ENCODE data around the gene NUCB2. TPM values are rescaled to one million over a fixed set of nuclear protein-coding genes. Genes with fewer than 3 reads are reported as not detected.
"Not testable (repeated sequence)": the region's sequence is repeated elsewhere in the genome, so short reads cannot be mapped to it uniquely, and the experiment has no call there.

Gene NUCB2
- 374 TPM for total RNA-seq
- polyA plus RNA-seq = 198 TPM
- long read RNA-seq, donor 1, partial matches to known transcripts = 20 of 27 reads
- long read RNA-seq, donor 1, other reads (novel, unspliced or antisense) = 6 of 27 reads
- long read RNA-seq, donor 2 = 0 reads
- long read RNA-seq, donor 3, transcript NUCB2-208 (14 exons, 2,274 nt) = major isoform, 16 of 488 reads
- long read RNA-seq, donor 3, transcript NUCB2-220 (12 exons, 1,369 nt) = minor isoform, 5 of 488 reads
- long read RNA-seq, donor 3, transcript NUCB2-201 (13 exons, 1,905 nt) = minor isoform, 6 of 488 reads
- long read RNA-seq, donor 3, transcript NUCB2-209 (8 exons, 937 nt) = minor isoform, 6 of 488 reads
- long read RNA-seq, donor 3, partial matches to known transcripts = 411 of 488 reads
- long read RNA-seq, donor 3, other reads (novel, unspliced or antisense) = 42 of 488 reads
- long read RNA-seq, donor 4, partial matches to known transcripts = 66 of 90 reads
- long read RNA-seq, donor 4, other reads (novel, unspliced or antisense) = 19 of 90 reads
- long read RNA-seq, donor 5, transcript NUCB2-201 (13 exons, 1,905 nt) = minor isoform, 6 of 425 reads
- long read RNA-seq, donor 5, transcript NUCB2-208 (14 exons, 2,274 nt) = major isoform, 14 of 425 reads
- long read RNA-seq, donor 5, transcript NUCB2-213 (6 exons, 639 nt) = minor isoform, 5 of 425 reads
- long read RNA-seq, donor 5, partial matches to known transcripts = 358 of 425 reads
- long read RNA-seq, donor 5, other reads (novel, unspliced or antisense) = 34 of 425 reads
- long read RNA-seq, donor 6, transcript NUCB2-208 (14 exons, 2,274 nt) = major isoform, 29 of 176 reads
- long read RNA-seq, donor 6, partial matches to known transcripts = 132 of 176 reads
- long read RNA-seq, donor 6, other reads (novel, unspliced or antisense) = 14 of 176 reads
- long read RNA-seq, donor 7, transcript NUCB2-208 (14 exons, 2,274 nt) = major isoform, 12 of 297 reads
- long read RNA-seq, donor 7, partial matches to known transcripts = 258 of 297 reads
- long read RNA-seq, donor 7, other reads (novel, unspliced or antisense) = 15 of 297 reads
- long read RNA-seq, donor 8, transcript NUCB2-209 (8 exons, 937 nt) = major isoform, 5 of 74 reads
- long read RNA-seq, donor 8, partial matches to known transcripts = 49 of 74 reads
- long read RNA-seq, donor 8, other reads (novel, unspliced or antisense) = 16 of 74 reads
- long read RNA-seq, donor 9, transcript NUCB2-208 (14 exons, 2,274 nt) = major isoform, 12 of 229 reads
- long read RNA-seq, donor 9, partial matches to known transcripts = 175 of 229 reads
- long read RNA-seq, donor 9, other reads (novel, unspliced or antisense) = 31 of 229 reads
- long read RNA-seq, donor 10, transcript NUCB2-208 (14 exons, 2,274 nt) = major isoform, 10 of 201 reads
- long read RNA-seq, donor 10, partial matches to known transcripts = 168 of 201 reads
- long read RNA-seq, donor 10, other reads (novel, unspliced or antisense) = 13 of 201 reads

DNA sequence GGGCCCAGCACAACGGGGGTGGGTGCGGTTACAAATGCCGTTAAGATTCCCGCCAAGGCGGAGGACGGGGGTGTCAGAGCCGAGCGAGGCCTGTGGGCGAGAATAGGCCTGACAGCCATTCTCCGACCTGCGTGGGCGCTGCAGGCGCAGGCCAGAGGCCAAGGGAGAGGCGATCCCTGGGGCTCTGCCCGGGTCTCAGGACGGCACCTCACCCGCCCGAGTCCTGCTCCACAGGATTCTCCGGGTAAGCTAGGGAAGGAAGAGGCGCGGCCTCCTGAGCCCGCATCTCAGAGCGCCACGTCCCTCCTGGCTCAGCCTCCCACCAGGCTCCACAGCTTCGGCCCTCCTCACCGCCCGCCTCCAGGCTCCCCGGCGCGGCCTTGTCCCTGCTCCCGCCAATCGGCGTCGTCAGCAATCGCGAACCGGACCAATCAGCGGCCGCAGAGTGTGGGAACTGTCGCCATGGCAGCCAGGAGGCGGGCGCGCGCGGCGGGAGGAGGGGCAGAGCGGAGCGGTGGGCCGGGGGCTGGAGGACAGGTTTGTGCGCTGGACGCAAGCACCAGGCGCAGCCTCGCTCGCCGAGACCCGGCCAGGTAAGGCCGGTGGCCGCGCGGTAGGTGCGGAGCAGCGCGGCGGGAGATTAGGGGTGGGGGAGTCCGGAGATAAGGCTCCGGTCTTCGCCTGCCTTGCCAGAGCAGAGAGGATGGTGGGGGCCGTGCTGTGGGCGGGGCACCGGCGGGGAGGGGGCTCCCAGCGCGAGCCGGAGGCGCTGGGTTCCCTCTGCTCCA lies at the start of gene NUCB2:
Gene NUCB2 (plus strand): TSS at position 504 of the 788 bp plus-strand sequence. CDS start 18,585 bp downstream, outside the sequence.
- WGBS = under 1% methylated on average over 75 of the region's 75 CpGs
- peak; percentile 86 to 98 (median 95) for DNase-seq (ENCODE audit: low read depth in 6 of 9, low spot score in 9 of 9)
- Histone ChIP-seq H3K27ac (ENCODE audit: low read depth in 1 of 2, low read length in 1 of 2) (peak within 1 kb of the TSS; percentile 97 to 98), H3K4me3 (ENCODE audit: low read length in 2 of 2) (peak within 1 kb of the TSS; percentile 58 to 84), H3K9me3 (ENCODE audit: control insufficient read depth in 2 of 2, insufficient read depth in 1 of 2, low read length in 1 of 2) (no peaks in the 10 kb centered on the region), H3K36me3 (ENCODE audit: control insufficient read depth in 2 of 2, insufficient read depth in 2 of 2, low read length in 1 of 2) (peaks cover 0 to 8% of the 10 kb centered on the region in 2 donors), H3K4me1 (ENCODE audit: control insufficient read depth in 2 of 2, insufficient read depth in 2 of 2, low read length in 2 of 2) (peaks cover 14 to 57% of the 10 kb centered on the region in 2 donors), H3K27me3 (ENCODE audit: control insufficient read depth in 2 of 2, insufficient read depth in 1 of 2, low read length in 1 of 2) (no peaks in the 10 kb centered on the region)

DNA sequence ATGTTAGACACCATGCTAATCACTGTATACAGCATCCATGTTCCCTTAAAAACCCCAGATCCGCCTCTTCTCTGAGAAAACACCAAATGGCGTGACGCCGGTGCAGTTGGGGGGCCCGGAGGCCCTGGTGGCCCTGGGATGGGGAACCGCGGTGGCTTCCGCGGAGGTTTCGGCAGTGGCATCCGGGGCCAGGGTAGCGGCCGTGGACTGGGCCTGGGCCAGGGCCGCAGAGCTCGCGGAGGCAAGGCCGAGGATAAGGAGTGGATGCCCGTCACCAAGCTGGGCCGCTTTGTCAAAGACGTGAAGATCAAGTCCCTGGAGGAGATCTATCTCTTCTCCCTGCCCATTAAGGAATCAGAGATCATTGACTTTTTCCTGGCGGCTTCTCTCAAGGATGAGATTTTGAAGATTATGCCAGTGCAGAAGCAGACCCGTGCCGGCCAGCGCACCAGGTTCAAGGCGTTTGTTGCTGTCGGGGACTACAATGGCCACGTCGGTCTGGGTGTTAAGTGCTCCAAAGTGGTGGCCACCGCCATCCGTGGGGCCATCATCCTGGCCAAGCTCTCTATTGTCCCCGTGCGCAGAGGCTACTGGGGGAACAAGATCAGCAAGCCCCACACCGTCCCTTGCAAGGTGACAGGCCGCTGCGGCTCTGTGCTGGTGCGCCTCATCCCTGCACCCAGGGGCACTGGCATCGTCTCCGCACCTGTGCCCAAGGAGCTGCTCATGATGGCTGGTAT lies 48.2 kb upstream of the NUCB2 start:
- not testable (repeated sequence) for DNase-seq (ENCODE audit: low read depth in 6 of 9, low spot score in 9 of 9); H3K4me3 ChIP-seq (ENCODE audit: low read length in 2 of 2); H3K27me3 ChIP-seq (ENCODE audit: control insufficient read depth in 2 of 2, insufficient read depth in 1 of 2, low read length in 1 of 2); H3K4me1 ChIP-seq (ENCODE audit: control insufficient read depth in 2 of 2, insufficient read depth in 2 of 2, low read length in 2 of 2); H3K9me3 ChIP-seq (ENCODE audit: control insufficient read depth in 2 of 2, insufficient read depth in 1 of 2, low read length in 1 of 2); H3K27ac ChIP-seq (ENCODE audit: low read depth in 1 of 2, low read length in 1 of 2); H3K36me3 ChIP-seq (ENCODE audit: control insufficient read depth in 2 of 2, insufficient read depth in 2 of 2, low read length in 1 of 2)
- WGBS = 98% methylated on average over 37 of the region's 38 CpGs

DNA sequence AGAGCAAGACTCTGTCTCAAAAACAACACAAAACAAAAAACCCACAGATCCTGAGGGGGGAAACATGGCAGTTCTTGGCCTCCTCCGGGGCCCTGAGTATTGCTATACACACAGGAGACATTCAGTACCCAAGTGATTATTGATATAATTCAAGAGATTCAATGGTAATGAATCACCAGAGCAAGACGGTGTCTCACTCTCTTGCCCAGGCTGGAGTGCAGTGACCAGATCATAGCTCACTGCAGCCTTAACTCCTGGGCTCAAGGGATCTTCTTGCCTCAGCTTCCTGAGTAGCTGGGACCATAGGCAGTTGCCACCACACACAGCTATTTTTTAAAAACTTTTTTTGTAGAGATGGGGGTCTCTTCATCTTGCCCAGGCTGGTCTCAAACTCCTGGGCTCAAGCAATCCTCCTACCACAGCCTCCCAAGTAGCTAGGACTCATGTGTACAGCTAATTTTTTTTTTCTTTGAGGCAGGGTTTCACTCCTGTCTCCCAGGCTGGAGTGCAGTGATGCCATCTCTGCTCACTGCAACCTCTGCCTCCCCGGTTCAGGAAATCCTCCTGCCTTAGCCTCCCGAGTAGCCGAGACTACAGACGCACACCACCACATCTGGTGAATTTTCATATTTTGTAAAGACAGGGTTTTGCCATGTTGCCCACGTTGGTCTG lies 46.9 kb upstream of the NUCB2 start:
- DNase-seq (ENCODE audit: low read depth in 6 of 9, low spot score in 9 of 9) = no peak
- 84% methylated on average over 7 of the region's 7 CpGs for WGBS
- Histone ChIP-seq H3K27ac (ENCODE audit: low read depth in 1 of 2, low read length in 1 of 2) (no peak overlapping the region), H3K27me3 (ENCODE audit: control insufficient read depth in 2 of 2, insufficient read depth in 1 of 2, low read length in 1 of 2) (no peaks in the 10 kb centered on the region), H3K36me3 (ENCODE audit: control insufficient read depth in 2 of 2, insufficient read depth in 2 of 2, low read length in 1 of 2) (no peaks in the 10 kb centered on the region), H3K9me3 (ENCODE audit: control insufficient read depth in 2 of 2, insufficient read depth in 1 of 2, low read length in 1 of 2) (no peaks in the 10 kb centered on the region), H3K4me1 (ENCODE audit: control insufficient read depth in 2 of 2, insufficient read depth in 2 of 2, low read length in 2 of 2) (no peaks in the 10 kb centered on the region), H3K4me3 (ENCODE audit: low read length in 2 of 2) (no peak overlapping the region)

DNA sequence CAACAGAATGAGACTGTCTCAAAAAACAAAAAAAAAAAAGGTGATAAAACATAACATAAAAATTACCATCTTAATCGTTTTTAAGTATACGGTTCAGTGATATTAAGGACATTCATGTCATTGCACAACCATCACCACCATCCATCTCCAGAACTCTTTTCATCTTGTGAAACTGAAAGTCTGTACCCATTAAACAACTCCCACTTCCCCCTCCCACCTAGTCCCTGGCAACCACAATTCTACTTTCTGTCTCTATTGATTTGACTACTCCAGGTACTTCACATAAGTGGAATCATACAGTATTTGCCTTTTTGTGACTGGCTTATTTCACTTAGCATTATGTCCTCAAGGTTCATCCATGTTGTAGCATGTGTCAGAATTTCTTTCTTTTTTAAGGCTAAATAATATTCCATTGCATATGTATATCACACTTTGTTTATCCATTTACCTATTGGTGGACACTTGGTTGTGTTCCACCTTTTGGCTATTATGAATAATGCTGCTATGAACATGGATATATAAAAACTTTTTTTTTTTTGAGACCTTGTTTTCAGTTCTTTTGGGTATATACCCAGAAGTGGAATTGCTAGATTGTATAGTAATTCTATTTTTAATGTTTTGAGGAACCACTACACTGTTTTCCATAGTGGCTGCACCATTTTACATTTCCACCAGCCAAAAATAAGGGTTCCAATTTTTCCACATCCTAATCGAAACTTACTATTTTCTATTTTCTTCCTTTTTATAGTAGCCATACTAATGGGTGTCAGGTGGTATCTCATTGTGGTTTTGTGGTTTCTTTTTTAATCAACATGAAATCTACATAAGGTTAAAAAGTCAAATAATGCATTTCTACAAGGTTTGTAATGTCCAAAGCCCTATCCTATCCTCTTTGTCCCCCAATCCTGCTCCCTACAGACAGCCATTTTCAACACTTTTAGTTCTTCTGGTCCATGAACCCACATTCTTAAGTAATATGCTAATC lies 45.4 kb upstream of the NUCB2 start:
- Histone ChIP-seq H3K4me1 (ENCODE audit: control insufficient read depth in 2 of 2, insufficient read depth in 2 of 2, low read length in 2 of 2) (no peaks in the 10 kb centered on the region), H3K4me3 (ENCODE audit: low read length in 2 of 2) (no peak overlapping the region), H3K27ac (ENCODE audit: low read depth in 1 of 2, low read length in 1 of 2) (no peak overlapping the region), H3K36me3 (ENCODE audit: control insufficient read depth in 2 of 2, insufficient read depth in 2 of 2, low read length in 1 of 2) (no peaks in the 10 kb centered on the region), H3K27me3 (ENCODE audit: control insufficient read depth in 2 of 2, insufficient read depth in 1 of 2, low read length in 1 of 2) (no peaks in the 10 kb centered on the region), H3K9me3 (ENCODE audit: control insufficient read depth in 2 of 2, insufficient read depth in 1 of 2, low read length in 1 of 2) (no peaks in the 10 kb centered on the region)
- DNase-seq (ENCODE audit: low read depth in 6 of 9, low spot score in 9 of 9) = peak in 3 of 9 donors; percentile 24 to 47 (median 25)
- 38% methylated on average over 3 of the region's 3 CpGs for WGBS

DNA sequence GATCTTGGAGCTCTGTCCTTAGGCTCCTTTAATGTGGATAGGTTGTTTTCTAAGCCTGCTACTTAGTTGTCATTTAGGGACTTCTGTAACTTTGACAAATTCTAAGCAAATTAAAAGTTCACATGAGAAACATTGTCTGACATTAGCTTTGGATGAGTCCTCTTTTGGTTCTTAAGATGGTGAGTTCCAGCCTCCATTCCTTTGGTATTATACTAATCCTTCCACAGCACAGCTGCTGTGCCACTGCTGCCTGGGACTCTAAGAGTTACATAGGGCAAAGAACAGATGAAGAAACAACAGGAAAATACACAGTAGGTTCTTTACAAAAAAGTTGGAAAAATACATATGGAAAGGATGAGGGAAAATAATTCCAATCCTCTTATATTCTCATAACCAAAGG lies 43.4 kb upstream of the NUCB2 start:
- Histone ChIP-seq H3K27me3 (ENCODE audit: control insufficient read depth in 2 of 2, insufficient read depth in 1 of 2, low read length in 1 of 2) (no peaks in the 10 kb centered on the region), H3K4me3 (ENCODE audit: low read length in 2 of 2) (no peak overlapping the region), H3K9me3 (ENCODE audit: control insufficient read depth in 2 of 2, insufficient read depth in 1 of 2, low read length in 1 of 2) (no peaks in the 10 kb centered on the region), H3K4me1 (ENCODE audit: control insufficient read depth in 2 of 2, insufficient read depth in 2 of 2, low read length in 2 of 2) (no peaks in the 10 kb centered on the region), H3K36me3 (ENCODE audit: control insufficient read depth in 2 of 2, insufficient read depth in 2 of 2, low read length in 1 of 2) (no peaks in the 10 kb centered on the region), H3K27ac (ENCODE audit: low read depth in 1 of 2, low read length in 1 of 2) (no peak overlapping the region)
- DNase-seq (ENCODE audit: low read depth in 6 of 9, low spot score in 9 of 9) = no peak

DNA sequence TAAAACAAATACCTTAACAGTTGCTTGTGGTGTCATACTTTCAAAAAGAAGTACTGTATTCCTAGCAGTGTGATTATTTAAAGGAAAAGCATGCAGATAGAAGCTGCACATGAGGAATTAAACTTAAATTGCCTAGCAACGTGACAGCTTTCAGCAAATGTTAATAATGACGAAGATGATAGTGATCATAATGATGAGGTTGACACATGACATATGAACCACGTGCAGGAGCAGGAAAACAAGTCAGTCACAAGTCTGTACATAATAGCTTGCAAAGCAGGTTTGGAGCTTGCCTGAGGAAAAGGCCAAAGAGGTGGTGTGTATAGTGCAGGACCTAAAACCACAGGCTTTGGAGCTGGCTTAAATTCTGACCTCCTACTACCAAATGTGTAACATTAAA lies 38.2 kb upstream of the NUCB2 start:
- Histone ChIP-seq H3K27me3 (ENCODE audit: control insufficient read depth in 2 of 2, insufficient read depth in 1 of 2, low read length in 1 of 2) (no peaks in the 10 kb centered on the region), H3K4me1 (ENCODE audit: control insufficient read depth in 2 of 2, insufficient read depth in 2 of 2, low read length in 2 of 2) (no peaks in the 10 kb centered on the region), H3K36me3 (ENCODE audit: control insufficient read depth in 2 of 2, insufficient read depth in 2 of 2, low read length in 1 of 2) (no peaks in the 10 kb centered on the region), H3K9me3 (ENCODE audit: control insufficient read depth in 2 of 2, insufficient read depth in 1 of 2, low read length in 1 of 2) (no peaks in the 10 kb centered on the region), H3K27ac (ENCODE audit: low read depth in 1 of 2, low read length in 1 of 2) (no peak overlapping the region), H3K4me3 (ENCODE audit: low read length in 2 of 2) (no peak overlapping the region)
- DNase-seq (ENCODE audit: low read depth in 6 of 9, low spot score in 9 of 9) = no peak
- WGBS = 88% methylated on average over 3 of the region's 3 CpGs

DNA sequence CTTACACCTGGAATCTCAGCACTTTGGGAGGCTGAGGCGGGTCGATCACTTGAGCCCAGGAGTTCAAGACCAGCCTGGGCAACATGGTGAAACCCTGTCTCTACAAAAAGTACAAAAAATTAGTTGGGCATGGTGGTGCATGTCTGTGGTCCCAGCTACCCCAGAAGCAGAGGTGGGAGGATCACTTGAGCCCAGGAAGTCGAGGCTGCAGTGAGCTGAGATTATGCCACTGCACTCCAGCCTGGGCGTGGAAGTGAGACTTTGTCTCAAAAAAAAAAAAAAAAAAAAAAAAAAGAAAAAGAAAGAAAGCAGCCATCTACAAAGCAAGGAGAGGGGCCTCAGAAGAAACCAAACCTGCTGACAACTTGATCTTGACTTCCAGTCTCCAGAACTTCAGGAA lies 36.6 kb upstream of the NUCB2 start:
- not testable (repeated sequence) for H3K36me3 ChIP-seq (ENCODE audit: control insufficient read depth in 2 of 2, insufficient read depth in 2 of 2, low read length in 1 of 2)

More for the DNA sequence above, 36.6 kb upstream of the NUCB2 start:
- not testable (repeated sequence) for H3K9me3 ChIP-seq (ENCODE audit: control insufficient read depth in 2 of 2, insufficient read depth in 1 of 2, low read length in 1 of 2); H3K27ac ChIP-seq (ENCODE audit: low read depth in 1 of 2, low read length in 1 of 2); H3K27me3 ChIP-seq (ENCODE audit: control insufficient read depth in 2 of 2, insufficient read depth in 1 of 2, low read length in 1 of 2); H3K4me3 ChIP-seq (ENCODE audit: low read length in 2 of 2); DNase-seq (ENCODE audit: low read depth in 6 of 9, low spot score in 9 of 9); H3K4me1 ChIP-seq (ENCODE audit: control insufficient read depth in 2 of 2, insufficient read depth in 2 of 2, low read length in 2 of 2)
- 83% methylated on average over 4 of the region's 4 CpGs for WGBS

Data from thymus (tissue), 14 donors.